Activated CD8-positive, alpha-beta memory T cell treated with anti-CD3 and anti-CD28 coated beads, Interleukin-2, amount 50 U/mL, for 1 hour (primary cell): Measurements from ENCODE around the gene LIPI.
"Not testable (repeated sequence)": the region's sequence is repeated elsewhere in the genome, so short reads cannot be mapped to it uniquely, and the experiment has no call there.

Experiments used
- DNase-seq: peaks from one replicate; pipeline ENCODE4 v3.0.0-alpha.2; 2020; ENCODE audit errors: extremely low read depth

LIPI gene

GRCh38 chr21:14210738-14211137, at the start of gene LIPI:
Gene LIPI, minus strand, starts transcription at chr21:14210955. Its CDS starts 110 bp downstream, at chr21:14210845.
- DNase-seq = no peak

- no peak for DNase-seq
Measured at GRCh38 chr21:14260174-14260764, 49.5 kb upstream of the LIPI start.

GRCh38 chr21:14259747-14260146, 49.0 kb upstream of the LIPI start:
- no peak for DNase-seq

DNA sequence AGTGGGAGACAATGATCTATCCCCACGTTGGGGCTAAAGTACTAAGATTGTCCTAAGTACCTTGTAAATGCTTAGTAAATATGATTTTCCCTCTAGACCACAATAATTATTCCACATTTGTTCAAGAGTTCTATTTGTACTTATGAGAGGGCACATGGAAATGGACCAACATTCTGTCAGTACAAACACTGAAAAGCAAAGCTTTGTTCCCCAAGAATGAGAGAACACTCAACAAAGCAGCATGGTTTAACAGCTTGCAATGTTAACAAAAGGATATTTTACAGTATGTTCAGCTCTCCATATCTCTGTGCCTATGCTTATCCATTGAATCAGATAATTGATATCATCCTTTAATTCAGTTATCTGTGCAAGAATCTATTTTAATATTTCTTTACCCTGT, 40.6 kb upstream of the LIPI start:
- no peak for DNase-seq

DNA sequence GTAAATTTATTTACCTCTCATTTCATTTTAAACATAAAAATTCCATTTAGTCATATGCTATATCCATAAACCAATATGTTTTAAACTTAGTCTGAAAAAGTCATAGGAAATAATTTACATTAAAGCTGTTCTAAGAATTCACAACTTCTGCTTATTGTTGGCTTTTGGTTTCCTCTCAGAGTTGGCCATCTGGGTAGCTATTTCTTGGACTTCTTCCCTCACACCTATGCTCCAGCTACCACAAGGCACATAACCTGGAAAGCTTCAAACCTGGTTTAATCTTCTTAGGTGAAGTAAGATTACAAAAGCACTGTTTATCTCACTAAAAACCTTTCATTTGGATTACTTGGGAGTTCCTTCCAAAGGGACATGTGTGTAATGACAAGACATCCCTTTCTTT, 35.0 kb upstream of the LIPI start:
- DNase-seq = no peak

DNA sequence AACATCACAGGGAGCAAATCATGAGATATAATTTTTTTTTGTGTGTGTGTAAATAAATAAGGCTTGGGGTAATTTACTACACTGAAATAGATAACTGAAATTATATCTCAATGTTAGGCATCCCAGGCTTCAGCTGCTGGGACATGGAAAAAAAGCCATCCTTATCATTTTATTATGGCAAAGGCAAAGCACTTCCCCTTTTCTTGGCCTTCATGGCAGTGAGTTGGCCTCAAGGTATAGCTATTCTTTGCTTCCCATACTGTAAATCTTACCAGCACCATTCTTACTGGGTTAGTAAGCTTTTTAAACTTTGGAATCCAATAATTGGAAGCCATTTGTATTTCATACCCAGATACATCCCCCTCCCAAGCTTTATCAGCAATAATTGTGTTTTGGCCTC, 34.2 kb upstream of the LIPI start:
- no peak for DNase-seq

GRCh38 chr21:14243874-14244273, 33.1 kb upstream of the LIPI start:
- no peak for DNase-seq

- DNase-seq = no peak
Measured at GRCh38 chr21:14243461-14243860, 32.7 kb upstream of the LIPI start.

DNA sequence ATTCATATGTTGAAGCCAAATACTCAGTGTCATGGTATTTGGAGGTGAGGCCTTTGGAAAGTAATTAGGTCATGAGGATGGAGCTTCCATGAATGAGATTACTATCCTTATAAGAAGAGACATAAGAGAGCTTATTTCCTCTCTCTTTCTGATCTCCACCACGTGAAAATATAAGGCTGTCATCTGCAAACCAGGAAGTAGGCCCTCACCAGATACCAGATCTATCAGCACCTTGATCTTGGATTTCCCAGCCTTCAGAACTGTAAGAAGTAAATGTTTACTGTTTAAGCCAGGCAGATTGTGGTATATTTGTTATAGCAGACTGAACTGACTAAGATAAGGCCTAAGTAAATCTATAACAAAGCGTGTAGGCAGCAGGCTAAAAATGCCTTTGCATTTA, 30.5 kb upstream of the LIPI start:
- DNase-seq = no peak

DNA sequence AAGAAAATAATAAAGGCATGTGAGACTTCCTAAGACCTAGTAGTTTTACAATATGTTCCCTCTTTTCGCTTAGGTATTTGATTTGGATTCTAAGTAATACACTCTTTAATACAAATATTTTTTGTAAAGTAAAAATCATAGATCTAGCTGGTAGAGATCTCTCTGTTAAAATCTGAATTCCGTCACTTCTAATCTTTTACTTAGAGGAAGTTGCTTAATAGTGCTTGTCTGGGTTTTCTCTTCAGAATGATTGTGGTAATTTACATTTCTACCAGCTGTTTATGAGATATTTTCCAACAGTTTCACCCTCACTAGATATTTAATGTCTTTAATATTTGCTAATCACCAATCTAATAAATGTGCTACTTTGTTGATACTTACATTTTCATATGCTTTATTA, 28.5 kb upstream of the LIPI start:
- DNase-seq = no peak

- DNase-seq = no peak
Measured at GRCh38 chr21:14236180-14236579, 25.4 kb upstream of the LIPI start.

DNA sequence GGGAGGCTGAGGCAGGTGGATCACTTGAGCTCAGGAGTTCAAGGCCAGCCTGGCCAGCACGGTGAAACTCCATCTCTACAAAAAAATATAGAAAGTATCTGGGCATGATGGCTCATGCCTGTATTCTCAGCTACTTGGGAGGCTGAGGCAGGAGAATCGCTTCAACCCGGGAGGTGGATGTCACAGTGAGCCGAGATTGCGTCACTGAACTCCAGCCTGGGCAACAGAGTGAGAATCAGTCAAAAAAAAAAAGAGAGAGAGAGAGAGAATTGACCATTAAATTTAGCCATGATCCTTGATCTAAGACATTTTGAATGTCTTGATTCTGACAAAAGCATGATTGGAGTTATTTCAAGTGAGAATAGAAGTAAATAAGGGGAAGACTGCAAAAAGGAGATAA, 24.3 kb upstream of the LIPI start:
- no peak for DNase-seq

DNA sequence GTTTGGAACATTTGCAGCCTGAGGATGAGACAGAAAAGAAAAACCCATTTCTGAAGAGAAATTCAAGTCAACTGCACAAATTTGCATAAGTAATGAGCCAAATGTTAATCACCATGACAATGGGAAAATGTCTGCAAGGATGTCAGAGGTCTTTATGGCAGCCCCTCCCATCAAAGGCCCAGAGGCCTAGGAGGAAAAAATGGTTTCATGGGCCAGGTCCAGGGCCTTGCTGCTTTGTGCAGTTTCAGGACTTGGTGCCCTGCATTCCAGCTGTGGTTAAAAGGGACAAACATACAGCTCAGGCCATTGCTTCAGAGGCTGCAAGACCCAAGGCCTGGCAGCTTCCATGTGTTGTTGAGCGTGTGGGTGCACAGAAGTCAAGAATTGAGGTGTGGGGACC, 18.6 kb upstream of the LIPI start:
- DNase-seq = no peak

DNA sequence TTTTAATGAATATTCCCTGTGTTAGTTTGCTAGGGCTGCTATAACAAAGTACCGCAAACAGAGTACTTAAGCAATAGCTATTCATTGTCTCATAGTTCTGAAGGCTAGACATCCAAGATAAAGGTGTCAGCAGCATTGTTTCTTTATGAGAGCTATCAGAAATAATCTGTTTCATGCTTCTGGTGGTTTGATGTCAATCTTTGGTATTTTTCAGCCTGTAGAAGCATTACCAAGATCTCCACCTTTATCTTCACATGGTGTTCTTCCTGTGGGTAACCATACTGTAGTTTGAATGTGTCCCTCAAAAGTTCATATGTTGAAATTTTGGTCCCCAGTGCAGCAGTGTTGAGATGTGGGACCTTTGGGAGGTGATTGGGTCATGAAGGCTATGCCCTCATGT, 12.6 kb upstream of the LIPI start:
- DNase-seq = no peak

DNA sequence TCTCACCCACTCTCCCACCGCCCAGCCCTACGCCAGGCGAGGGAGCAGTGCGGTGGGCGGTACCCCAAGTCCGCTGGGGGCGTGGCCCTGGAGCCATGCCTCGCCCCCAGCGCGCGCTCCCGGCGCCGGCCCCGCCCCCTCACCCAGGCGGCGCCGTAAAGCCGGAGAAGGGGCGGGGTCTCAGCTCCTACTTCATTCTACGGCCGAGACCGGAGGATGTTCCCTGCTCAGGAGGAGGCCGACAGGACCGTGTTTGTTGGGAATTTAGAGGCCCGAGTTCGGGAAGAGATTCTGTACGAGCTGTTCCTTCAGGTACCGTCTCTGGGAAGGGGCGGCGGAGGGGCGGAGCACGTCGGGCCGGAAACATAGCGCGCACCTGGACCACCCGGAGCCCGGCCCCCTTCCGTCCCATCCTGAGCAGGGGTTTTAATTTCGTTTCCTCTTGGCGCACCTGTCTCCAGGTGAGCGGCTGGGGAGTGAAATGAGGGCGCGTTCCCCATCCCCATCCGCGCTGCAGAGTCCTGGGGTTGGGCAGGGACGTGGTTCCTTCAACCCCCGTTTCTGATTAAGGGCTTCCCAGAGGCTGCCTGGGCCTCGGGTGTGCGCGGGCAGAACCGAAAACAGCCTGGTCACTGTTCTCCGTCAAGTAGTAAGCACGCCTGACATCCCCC, 5.4 kb upstream of the LIPI start, which contains the start of gene RBM11:
Gene RBM11, plus strand, starts transcription at position 187 of the 671 bp plus-strand sequence. Its CDS starts 30 bp downstream, at position 217.
- DNase-seq = peak; percentile 43

DNA sequence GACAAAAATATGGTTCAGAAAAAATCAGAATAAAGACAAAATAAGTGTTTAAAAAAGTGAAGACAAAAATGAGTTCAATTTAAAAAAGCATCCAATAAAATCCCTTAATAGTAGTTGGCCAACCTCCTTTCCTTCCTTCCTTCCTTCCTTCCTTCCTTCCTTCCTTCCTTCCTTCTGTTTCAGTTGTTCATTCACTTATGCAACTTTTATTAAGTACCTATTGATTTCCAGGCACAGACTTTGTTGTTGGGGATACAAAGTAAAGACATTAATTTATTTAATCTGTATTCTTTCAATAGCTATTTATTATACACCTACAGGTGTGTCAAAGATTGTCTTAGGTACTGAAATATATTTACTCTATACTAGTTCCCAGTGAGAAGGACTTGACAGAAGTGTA, 2.4 kb upstream of the LIPI start:
- DNase-seq = no peak

DNA sequence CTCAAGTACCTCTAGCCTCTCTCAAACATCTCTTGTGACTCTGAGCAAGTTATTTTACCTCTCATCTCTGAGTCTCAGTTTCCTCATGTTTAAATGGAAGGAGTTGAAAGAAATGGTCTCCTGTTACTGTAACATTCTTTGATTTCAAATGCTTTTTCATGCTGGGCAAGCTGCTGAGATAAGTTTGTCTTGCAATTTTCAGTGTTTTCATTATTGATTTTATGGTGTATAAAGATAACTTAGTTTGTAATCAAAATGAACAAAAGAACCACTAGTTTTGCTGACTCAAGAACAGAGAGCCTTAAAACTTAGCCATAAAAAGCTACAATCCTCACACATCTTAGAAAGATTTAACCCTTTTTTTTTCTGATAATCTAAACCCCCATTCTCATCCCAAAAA, 4.5 kb downstream of the LIPI start:
- DNase-seq = no peak

DNA sequence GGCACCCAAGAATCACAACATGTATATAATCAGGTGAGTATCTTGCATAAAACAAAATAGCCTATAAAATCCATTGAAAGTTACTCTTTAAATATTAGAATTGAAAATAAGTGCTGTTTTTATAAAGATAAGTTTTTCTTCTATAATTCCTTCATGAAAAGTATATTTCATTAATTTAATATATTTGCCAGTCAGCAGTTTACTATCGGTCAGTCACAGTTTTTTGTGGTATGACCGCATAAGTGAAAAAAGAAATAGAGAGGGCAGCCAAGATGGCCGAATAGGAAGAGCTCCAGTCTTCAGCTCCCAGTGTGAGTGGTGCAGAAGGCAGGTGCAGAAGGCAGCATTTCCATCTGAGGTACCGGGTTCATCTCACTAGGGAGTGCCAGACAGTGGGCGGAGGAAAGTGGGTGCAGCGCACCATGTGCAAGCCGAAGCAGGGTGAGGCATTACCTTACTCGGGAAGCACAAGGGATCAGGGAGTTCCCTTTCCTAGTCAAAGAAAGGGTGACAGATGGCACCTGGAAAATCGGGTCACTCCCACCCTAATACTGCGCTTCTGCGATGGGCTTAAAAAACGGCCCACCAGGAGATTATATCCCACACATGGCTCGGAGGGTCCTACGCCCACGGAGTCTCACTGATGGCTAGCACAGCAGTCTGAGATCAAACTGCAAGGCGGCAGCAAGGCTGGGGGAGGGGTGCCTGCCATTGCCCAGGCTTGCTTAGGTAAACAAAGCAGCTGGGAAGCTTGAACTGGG, 44.1 kb downstream of the LIPI start:
- not testable (repeated sequence) for DNase-seq

- DNase-seq = no peak
Measured at GRCh38 chr21:14143999-14144398, 66.8 kb downstream of the LIPI start.

GRCh38 chr21:14124266-14124665, 86.5 kb downstream of the LIPI start:
- DNase-seq = no peak

DNA sequence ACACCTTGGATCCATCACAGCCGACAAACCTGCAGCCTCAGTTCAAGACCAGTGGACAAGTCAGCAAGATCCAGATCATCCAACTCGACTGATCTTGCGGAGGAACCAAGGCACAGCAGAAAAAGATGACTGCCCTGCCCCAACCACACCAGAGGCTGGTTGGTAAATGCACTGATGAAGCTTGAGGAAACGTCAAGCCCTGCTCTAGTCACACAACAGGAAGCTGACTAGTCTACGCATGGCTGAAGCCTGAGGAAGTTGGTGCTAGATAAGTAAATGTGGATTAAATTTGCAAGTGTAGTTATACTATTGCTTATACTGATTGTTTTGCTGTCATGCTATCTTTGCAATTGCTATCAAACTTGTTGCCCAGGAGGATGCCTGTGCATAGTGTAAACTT, 89.0 kb downstream of the LIPI start:
- DNase-seq = no peak

DNA sequence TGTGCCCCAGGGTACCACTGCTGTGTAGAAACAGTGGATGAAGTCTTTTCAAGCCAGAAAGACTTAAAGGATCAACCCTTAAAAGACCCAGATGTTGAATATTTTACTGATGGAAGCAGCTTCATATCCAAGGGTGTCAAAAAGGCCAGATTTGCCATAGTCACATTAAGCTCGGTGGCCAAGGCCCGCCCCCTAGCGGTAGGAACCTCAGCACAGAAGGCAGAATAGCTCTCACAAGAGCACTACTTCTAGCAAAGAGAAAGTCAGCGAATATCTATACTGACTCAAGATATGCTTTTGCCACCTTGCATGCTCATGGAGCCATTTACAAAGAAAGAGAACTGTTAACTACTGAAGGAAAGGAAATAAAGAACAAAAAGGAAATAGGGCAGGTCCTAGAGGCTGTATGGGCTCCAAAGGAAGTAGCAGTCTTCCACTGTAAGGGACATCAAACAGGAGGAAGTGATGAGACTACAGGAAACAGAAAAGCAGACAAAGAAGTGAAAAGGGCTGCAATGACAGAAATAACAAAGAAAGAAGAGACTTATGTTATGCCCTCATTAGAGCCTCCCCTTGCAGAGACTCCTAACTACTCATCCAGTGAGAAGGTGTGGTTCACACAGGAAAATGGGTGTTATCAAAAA, 90.5 kb downstream of the LIPI start:
- no peak for DNase-seq

DNA sequence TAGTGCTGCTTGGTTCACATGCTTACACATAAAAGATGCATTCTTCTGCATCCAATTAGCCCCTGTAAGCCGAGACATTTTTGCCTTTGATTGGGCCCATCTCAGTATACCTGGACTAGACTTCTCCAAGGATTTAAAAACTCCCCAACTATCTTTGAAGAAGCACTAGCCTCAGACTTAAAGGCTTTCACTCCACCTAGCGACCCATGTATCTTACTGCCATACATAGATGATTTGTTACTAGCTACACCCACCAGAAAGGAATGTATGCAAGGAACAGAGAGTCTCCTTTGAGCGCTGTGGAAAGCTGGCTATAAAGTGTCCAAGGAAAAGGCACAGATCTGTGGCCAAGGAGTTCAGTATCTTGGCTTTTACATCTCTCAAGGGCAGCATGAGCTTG, 91.7 kb downstream of the LIPI start:
- no peak for DNase-seq
